Mammary epithelial cell (primary cell): ENCODE data around the gene VWA3A.
"Not testable (repeated sequence)": the region's sequence is repeated elsewhere in the genome, so short reads cannot be mapped to it uniquely, and the experiment has no call there.

Experiments
- CTCF ChIP-seq, 2 donors: IDR thresholded peaks in 1 of 2; conservative IDR thresholded peaks in 1 of 2; 2 replicates each; pipeline ENCODE4 v1.5.1; 2011 to 2012; ENCODE audit warnings: inconsistent platforms in 2 of 2, low read length in 2 of 2, mild to moderate bottlenecking in 2 of 2, control low read depth in 1 of 2, low read depth in 1 of 2; ENCODE audit not compliant: insufficient read depth in 1 of 2; ENCODE audit errors: extremely low read depth in 1 of 2
- EZH2 ChIP-seq: IDR thresholded peaks from 2 replicates; pipeline ENCODE4 v1.6.1; 2012; ENCODE audit warnings: low read length, inconsistent platforms, borderline replicate concordance

- TF ChIP-seq CTCF (conservative IDR thresholded peaks at IDR 0.05 in 1 of 2, IDR thresholded peaks at IDR 0.05 in 1 of 2; ENCODE audit: extremely low read depth in 1 of 2, insufficient read depth in 1 of 2, low read depth in 1 of 2, low read length in 2 of 2); EZH2: not testable (repeated sequence)
These were observed 36.2 kb downstream of the VWA3A start for GRCh38 chr16:22128537-22128936.
